GM12878 (cell line): ENCODE data around the gene KIF21B. TPM values are rescaled to one million over a fixed set of nuclear protein-coding genes. Genes with fewer than 3 reads are reported as not detected.
A peak's percentile ranks its signal among the peaks of the same experiment; 100 is the strongest.

Experiments used
- BCL11A ChIP-seq: IDR thresholded peaks from 2 replicates; pipeline ENCODE4 v1.6.1; 2011; ENCODE audit warnings: low read depth, low read length
- CREM ChIP-seq: IDR thresholded peaks from 2 replicates; pipeline ENCODE4 v1.6.1; 2014; ENCODE audit warnings: antibody characterized with exemption, low read depth
- DPF2 ChIP-seq: fragments of 450-650 bp; IDR thresholded peaks from 2 replicates; pipeline ENCODE4 v1.6.1; 2017; ENCODE audit warnings: mild to moderate bottlenecking
- GATAD2B ChIP-seq: fragments of 450-650 bp; conservative IDR thresholded peaks from 2 replicates; pipeline ENCODE4 v1.6.1; 2017; ENCODE audit warnings: low read depth, mild to moderate bottlenecking, moderate library complexity
- HDGF ChIP-seq: fragments of 450-650 bp; IDR thresholded peaks from 2 replicates; pipeline ENCODE4 v1.6.1; 2016; ENCODE audit warnings: antibody characterized with exemption
- IKZF1 ChIP-seq: fragments of 450-650 bp; conservative IDR thresholded peaks from 2 replicates; pipeline ENCODE4 v1.6.1; 2017; ENCODE audit warnings: antibody characterized with exemption, mild to moderate bottlenecking
- MTA3 ChIP-seq: IDR thresholded peaks from 2 replicates; pipeline ENCODE4 v1.6.1; 2012; ENCODE audit warnings: low read length, inconsistent platforms, borderline replicate concordance
- NR2F1 ChIP-seq: fragments of 450-650 bp; conservative IDR thresholded peaks from 2 replicates; pipeline ENCODE4 v1.6.1; 2017; ENCODE audit warnings: mild to moderate bottlenecking
- RELA ChIP-seq: fragments of 450-650 bp; IDR thresholded peaks from 2 replicates; pipeline ENCODE4 v1.8.0; 2014; ENCODE audit warnings: borderline replicate concordance; ENCODE audit not compliant: partially characterized antibody
- RFX5 ChIP-seq: IDR thresholded peaks from 2 replicates; pipeline ENCODE4 v1.6.1; 2011; ENCODE audit warnings: low read depth, low read length, improper control_type of control experiment
- SP1 ChIP-seq: IDR thresholded peaks from one replicate; pipeline ENCODE4 v1.6.1; 2011; ENCODE audit warnings: low read depth, low read length
- polyA plus RNA-seq, 11 experiments: library from polyadenylated mRNA; depleted of rRNA in 4 of 11; unstranded in 6 of 11; stranded (reverse) in 5 of 11; fragments of >200 nt; fragmentation: Nextera tagmentation in 4 of 11; fragmentation: Illumina TruSeq in 1 of 11; extraction: Ambion mirVana in 4 of 11; extraction: Trizol in 1 of 11; gene quantifications; 1 replicate in 1 of 11; 2 replicates in 10 of 11; pipeline versions ENCODE4 v1.2.1 to v1.2.3, GENCODE V29; 2011 to 2016; ENCODE audit warnings: inconsistent platforms in 2 of 11, missing spikeins in 2 of 11, low read depth in 1 of 11
- total RNA-seq, 4 experiments: library from RNA; depleted of rRNA in 3 of 4; stranded (reverse); fragments of >200 nt in 3 of 4; fragmentation: Illumina TruSeq in 1 of 4; extraction: Trizol in 1 of 4; gene quantifications; 2 replicates each; pipeline versions ENCODE4 v1.2.1 to v1.2.3, GENCODE V29; 2013 to 2021
- TF ChIP-seq, protein P1 (sequence below): fragments of 450-650 bp; IDR thresholded peaks from 2 replicates; pipeline ENCODE4 v1.6.1; 2017; ENCODE audit warnings: low read depth, mild to moderate bottlenecking, moderate library complexity
- TF ChIP-seq, protein P2 (sequence below): fragments of 450-650 bp; IDR thresholded peaks from 2 replicates; pipeline ENCODE4 v1.6.1; 2016; ENCODE audit warnings: mild to moderate bottlenecking
- TF ChIP-seq, protein P3 (sequence below), 3 experiments: IDR thresholded peaks in 2 of 3; conservative IDR thresholded peaks in 1 of 3; 2 replicates each; pipeline ENCODE4 v1.5.1; 2011; ENCODE audit warnings: low read depth in 3 of 3, low read length in 3 of 3, mild to moderate bottlenecking in 3 of 3, control low read depth in 2 of 3, moderate library complexity in 2 of 3, inconsistent platforms in 1 of 3, mixed read lengths in 1 of 3; ENCODE audit not compliant: control insufficient read depth in 2 of 3, insufficient read depth in 1 of 3; ENCODE audit errors: extremely low read depth in 1 of 3

KIF21B gene
- total and polyA plus RNA-seq, 10 of the 15 experiments (the other 5 are each of a cell fraction or from before 2014, with no cell fraction given), result 2.3 to 47.7 (median 12.6) TPM

DNA sequence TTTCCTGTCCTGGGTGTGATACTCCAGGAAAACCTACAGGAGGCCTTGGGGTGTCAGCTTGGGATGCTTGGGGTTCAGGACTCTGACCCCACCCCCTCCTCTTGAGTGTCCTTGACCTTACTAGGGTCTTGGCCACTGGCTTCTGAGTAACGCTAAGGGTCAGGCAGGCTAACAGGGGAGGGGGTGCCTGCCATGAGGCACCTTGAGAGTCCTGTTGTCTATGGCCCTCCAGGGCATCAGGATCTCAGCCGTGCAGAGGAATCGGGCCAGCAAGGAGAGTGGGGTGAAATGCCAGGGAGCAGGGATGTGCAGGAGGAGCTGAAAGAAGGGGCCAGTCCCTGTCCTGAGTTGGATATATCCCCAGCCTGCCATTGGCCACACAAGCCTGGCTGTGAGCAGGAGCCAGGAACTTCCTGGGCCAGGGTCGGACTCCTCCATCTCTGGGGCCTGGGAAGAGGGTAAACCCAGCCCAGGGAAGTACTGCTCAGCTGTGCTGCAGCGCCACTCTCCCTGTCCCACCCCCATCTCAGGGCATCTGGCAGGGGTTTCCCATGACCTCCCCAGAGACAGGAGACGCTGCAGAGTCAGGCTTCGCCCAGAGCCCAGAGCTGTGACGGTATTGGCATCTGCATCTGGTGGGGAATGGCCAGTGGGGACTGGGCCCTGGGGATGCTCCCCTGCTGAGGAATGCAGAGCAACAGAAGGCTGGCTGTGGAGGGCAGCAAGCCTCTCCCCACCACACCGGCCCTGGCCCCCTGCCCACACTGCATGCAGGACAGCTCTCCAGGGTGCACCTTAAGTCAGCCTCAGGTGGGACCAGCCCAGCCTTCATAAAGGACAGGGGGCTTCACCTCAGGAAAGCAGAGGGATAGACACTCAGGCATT, 6.3 kb downstream of the KIF21B start (continued):
- TF ChIP-seq IKZF1 (peak; percentile 67), DPF2 (peak; percentile 65; the same call in 1 of the 2 replicates), MTA3 (no peak), BCL11A (no peak), HDGF (peak; percentile 78; the same call in 1 of the 2 replicates), RFX5 (0 out of 2 replicates have a peak, but pooled peaks have one; percentile 26), SP1 (no peak), GATAD2B (peak; percentile 66; the same call in 1 of the 2 replicates), CREM (no peak; the same call in 1 of the 2 replicates), NR2F1 (0 out of 2 replicates have a peak, but pooled peaks have one; percentile 28), RELA (peak; percentile 32)
- TF ChIP-seq, protein P1, sequence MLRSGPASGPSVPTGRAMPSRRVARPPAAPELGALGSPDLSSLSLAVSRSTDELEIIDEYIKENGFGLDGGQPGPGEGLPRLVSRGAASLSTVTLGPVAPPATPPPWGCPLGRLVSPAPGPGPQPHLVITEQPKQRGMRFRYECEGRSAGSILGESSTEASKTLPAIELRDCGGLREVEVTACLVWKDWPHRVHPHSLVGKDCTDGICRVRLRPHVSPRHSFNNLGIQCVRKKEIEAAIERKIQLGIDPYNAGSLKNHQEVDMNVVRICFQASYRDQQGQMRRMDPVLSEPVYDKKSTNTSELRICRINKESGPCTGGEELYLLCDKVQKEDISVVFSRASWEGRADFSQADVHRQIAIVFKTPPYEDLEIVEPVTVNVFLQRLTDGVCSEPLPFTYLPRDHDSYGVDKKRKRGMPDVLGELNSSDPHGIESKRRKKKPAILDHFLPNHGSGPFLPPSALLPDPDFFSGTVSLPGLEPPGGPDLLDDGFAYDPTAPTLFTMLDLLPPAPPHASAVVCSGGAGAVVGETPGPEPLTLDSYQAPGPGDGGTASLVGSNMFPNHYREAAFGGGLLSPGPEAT, result peak; percentile 60; the same call in 1 of the 2 replicates
- TF ChIP-seq, protein P2, sequence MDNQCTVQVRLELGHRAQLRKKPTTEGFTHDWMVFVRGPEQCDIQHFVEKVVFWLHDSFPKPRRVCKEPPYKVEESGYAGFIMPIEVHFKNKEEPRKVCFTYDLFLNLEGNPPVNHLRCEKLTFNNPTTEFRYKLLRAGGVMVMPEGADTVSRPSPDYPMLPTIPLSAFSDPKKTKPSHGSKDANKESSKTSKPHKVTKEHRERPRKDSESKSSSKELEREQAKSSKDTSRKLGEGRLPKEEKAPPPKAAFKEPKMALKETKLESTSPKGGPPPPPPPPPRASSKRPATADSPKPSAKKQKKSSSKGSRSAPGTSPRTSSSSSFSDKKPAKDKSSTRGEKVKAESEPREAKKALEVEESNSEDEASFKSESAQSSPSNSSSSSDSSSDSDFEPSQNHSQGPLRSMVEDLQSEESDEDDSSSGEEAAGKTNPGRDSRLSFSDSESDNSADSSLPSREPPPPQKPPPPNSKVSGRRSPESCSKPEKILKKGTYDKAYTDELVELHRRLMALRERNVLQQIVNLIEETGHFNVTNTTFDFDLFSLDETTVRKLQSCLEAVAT, result peak; percentile 76
- TF ChIP-seq, protein P3, sequence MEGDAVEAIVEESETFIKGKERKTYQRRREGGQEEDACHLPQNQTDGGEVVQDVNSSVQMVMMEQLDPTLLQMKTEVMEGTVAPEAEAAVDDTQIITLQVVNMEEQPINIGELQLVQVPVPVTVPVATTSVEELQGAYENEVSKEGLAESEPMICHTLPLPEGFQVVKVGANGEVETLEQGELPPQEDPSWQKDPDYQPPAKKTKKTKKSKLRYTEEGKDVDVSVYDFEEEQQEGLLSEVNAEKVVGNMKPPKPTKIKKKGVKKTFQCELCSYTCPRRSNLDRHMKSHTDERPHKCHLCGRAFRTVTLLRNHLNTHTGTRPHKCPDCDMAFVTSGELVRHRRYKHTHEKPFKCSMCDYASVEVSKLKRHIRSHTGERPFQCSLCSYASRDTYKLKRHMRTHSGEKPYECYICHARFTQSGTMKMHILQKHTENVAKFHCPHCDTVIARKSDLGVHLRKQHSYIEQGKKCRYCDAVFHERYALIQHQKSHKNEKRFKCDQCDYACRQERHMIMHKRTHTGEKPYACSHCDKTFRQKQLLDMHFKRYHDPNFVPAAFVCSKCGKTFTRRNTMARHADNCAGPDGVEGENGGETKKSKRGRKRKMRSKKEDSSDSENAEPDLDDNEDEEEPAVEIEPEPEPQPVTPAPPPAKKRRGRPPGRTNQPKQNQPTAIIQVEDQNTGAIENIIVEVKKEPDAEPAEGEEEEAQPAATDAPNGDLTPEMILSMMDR (IDR thresholded peaks at IDR 0.05 in 2 of 3, conservative IDR thresholded peaks at IDR 0.05 in 1 of 3; ENCODE audit: control insufficient read depth in 2 of 3, extremely low read depth in 1 of 3, insufficient read depth in 1 of 3, low read depth in 3 of 3, low read length in 3 of 3), result peak in 1 of 3 experiments; percentile 17; a peak in 1 of 6 replicates
